ENCODE data around the gene KRT10. TPM values are rescaled to one million over a fixed set of nuclear protein-coding genes. Genes with fewer than 3 reads are reported as not detected.

Gene KRT10
- total RNA-seq, 1 donor from 2014 or later: 919 TPM

DNA sequence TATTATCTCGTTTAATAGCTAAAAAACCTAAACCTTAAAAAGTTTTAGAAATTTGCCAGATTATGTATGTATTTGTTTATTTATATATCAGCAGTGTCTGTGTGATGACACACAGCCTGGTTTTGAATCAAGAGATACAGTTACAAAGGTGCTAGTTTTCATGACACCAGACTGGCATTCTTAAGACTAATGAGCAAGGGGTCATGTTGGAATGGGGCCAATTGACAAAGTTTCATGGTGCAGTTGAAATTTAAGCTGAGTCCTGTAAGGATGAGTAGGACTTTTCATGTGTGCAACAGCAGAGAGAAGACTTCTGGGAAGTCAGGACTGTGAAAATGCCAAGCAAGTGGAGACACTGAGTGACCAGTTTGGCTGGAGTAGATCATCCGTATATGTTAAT, 3.2 kb upstream of the KRT10 start:
- intact Hi-C loops (cut with DNase I): no loop called here
- no peak for TF ChIP-seq POLR2AphosphoS5 (IDR thresholded peaks at IDR 0.05; ENCODE audit: insufficient read depth in 1 of 2, low read depth in 1 of 2)
- TF ChIP-seq, protein P1, sequence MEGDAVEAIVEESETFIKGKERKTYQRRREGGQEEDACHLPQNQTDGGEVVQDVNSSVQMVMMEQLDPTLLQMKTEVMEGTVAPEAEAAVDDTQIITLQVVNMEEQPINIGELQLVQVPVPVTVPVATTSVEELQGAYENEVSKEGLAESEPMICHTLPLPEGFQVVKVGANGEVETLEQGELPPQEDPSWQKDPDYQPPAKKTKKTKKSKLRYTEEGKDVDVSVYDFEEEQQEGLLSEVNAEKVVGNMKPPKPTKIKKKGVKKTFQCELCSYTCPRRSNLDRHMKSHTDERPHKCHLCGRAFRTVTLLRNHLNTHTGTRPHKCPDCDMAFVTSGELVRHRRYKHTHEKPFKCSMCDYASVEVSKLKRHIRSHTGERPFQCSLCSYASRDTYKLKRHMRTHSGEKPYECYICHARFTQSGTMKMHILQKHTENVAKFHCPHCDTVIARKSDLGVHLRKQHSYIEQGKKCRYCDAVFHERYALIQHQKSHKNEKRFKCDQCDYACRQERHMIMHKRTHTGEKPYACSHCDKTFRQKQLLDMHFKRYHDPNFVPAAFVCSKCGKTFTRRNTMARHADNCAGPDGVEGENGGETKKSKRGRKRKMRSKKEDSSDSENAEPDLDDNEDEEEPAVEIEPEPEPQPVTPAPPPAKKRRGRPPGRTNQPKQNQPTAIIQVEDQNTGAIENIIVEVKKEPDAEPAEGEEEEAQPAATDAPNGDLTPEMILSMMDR (IDR thresholded peaks at IDR 0.05): no peak
- Histone ChIP-seq H3K36me3 (peaks cover 0 to 4% of the 10 kb centered on the region in 2 donors), H3K4me3 (no peak overlapping the region), H3K27me3 (no peaks in the 10 kb centered on the region), H3K9me3 (no peaks in the 10 kb centered on the region), H3K4me1 (no peaks in the 10 kb centered on the region), H3K27ac (no peak overlapping the region)
- no peak for DNase-seq (ENCODE audit: extremely low spot score in 2 of 2)

GRCh38 chr17:40824015-40824832, 1.8 kb upstream of the KRT10 start:
- TF ChIP-seq, protein P1 (IDR thresholded peaks at IDR 0.05): no peak
- TF ChIP-seq POLR2A (IDR thresholded peaks at IDR 0.05) (no peak), POLR2AphosphoS5 (IDR thresholded peaks at IDR 0.05; ENCODE audit: insufficient read depth in 1 of 2, low read depth in 1 of 2) (no peak)
- Histone ChIP-seq H3K4me3 (no peak overlapping the region), H3K27me3 (no peaks in the 10 kb centered on the region), H3K27ac (no peak overlapping the region), H3K36me3 (peaks cover 0 to 10% of the 10 kb centered on the region in 2 donors), H3K9me3 (no peaks in the 10 kb centered on the region), H3K4me1 (peaks cover 13% of the 10 kb centered on the region)
- intact Hi-C loops (cut with DNase I): no loop called here
- DNase-seq (ENCODE audit: extremely low spot score in 2 of 2): no peak

DNA sequence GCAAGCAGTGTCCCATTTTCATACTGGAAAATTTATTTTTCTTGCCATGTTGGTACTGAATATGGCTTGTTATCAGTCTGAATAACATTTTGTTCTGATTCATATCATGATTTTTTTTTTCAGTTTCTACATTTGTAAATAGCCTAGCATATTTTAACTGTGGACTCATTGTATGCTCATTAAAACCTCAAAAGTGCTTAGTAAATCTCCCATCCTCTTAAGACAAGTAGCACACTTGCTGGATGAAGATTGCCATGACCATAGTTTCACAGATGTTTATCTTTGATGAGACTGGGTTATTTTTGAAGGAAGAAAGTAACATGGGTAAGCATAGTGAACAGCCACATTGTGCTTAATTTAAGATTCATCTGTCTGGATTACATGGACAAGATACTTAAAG, 878 bp downstream of the KRT10 start:
- H3K27ac ChIP-seq: no peak overlapping the region
- H3K4me1 ChIP-seq: peaks cover 22% of the 10 kb centered on the region
- H3K4me3 ChIP-seq: peak overlapping the region in 1 of 2 donors; percentile 76
- H3K36me3 ChIP-seq: peaks cover 0 to 10% of the 10 kb centered on the region in 2 donors
- DNase-seq (ENCODE audit: extremely low spot score in 2 of 2): no peak
- H3K9me3 ChIP-seq: no peaks in the 10 kb centered on the region
- H3K27me3 ChIP-seq: no peaks in the 10 kb centered on the region
- TF ChIP-seq POLR2AphosphoS5 (IDR thresholded peaks at IDR 0.05; ENCODE audit: insufficient read depth in 1 of 2, low read depth in 1 of 2): no peak
- TF ChIP-seq, protein P1 (IDR thresholded peaks at IDR 0.05): no peak
- TF ChIP-seq POLR2A (IDR thresholded peaks at IDR 0.05): no peak
- intact Hi-C loops (cut with DNase I): no loop called here

GRCh38 chr17:40820228-40820838, 2.1 kb downstream of the KRT10 start:
- intact Hi-C loops (cut with DNase I): no loop called here
- Histone ChIP-seq H3K4me1 (peaks cover 22% of the 10 kb centered on the region), H3K27me3 (no peaks in the 10 kb centered on the region), H3K4me3 (peak overlapping the region in 1 of 2 donors; percentile 76), H3K27ac (no peak overlapping the region), H3K36me3 (peaks cover 0 to 10% of the 10 kb centered on the region in 2 donors), H3K9me3 (no peaks in the 10 kb centered on the region)
- no peak for TF ChIP-seq POLR2AphosphoS5 (IDR thresholded peaks at IDR 0.05; ENCODE audit: insufficient read depth in 1 of 2, low read depth in 1 of 2)
- TF ChIP-seq POLR2A (IDR thresholded peaks at IDR 0.05): no peak
- TF ChIP-seq, protein P1 (IDR thresholded peaks at IDR 0.05): no peak
- DNase-seq (ENCODE audit: extremely low spot score in 2 of 2): no peak
